Fibroblast of villous mesenchyme (primary cell): ENCODE results near the gene TRAPPC14. TPM values are rescaled to one million over a fixed set of nuclear protein-coding genes. Genes with fewer than 3 reads are reported as not detected.

Experiments
- DNase-seq: peaks from one replicate; pipeline ENCODE4 v3.0.0-alpha.2; 2010; ENCODE audit warnings: low read depth
- H3K4me3 ChIP-seq: 2 replicates; pipeline ENCODE4 v1.5.1; 2011; ENCODE audit warnings: low read depth, mild to moderate bottlenecking, low read length
- CTCF ChIP-seq: IDR thresholded peaks from 2 replicates; pipeline ENCODE4 v1.5.1; 2012; ENCODE audit warnings: low read depth, mild to moderate bottlenecking, low read length; ENCODE audit not compliant: insufficient read depth
- total RNA-seq: library from RNA; depleted of rRNA; stranded (reverse); fragments of >200 nt; gene quantifications from 2 replicates; pipeline ENCODE4 v1.2.3, GENCODE V29; 2012

TRAPPC14 gene
- total RNA-seq, 1 donor, result 14.2 TPM

GRCh38 chr7:100109521-100110163 lies 48.9 kb downstream of the TRAPPC14 start:
- no peak for DNase-seq
- no peak overlapping the region for H3K4me3 ChIP-seq
- TF ChIP-seq CTCF, result peak; percentile 5

GRCh38 chr7:100107890-100108289 lies 50.6 kb downstream of the TRAPPC14 start:
- DNase-seq, result no peak
- no peak for TF ChIP-seq CTCF
- H3K4me3 ChIP-seq, result no peak overlapping the region

- no peak overlapping the region for H3K4me3 ChIP-seq
- no peak for TF ChIP-seq CTCF
- DNase-seq, result no peak
These were observed 51.3 kb downstream of the TRAPPC14 start for GRCh38 chr7:100107125-100107737.

- no peak for TF ChIP-seq CTCF
- no peak overlapping the region for H3K4me3 ChIP-seq
- DNase-seq, result no peak
These were observed 51.9 kb downstream of the TRAPPC14 start for GRCh38 chr7:100106633-100107032.

GRCh38 chr7:100105534-100105933 lies 53.0 kb downstream of the TRAPPC14 start:
- H3K4me3 ChIP-seq, result no peak overlapping the region
- no peak for DNase-seq
- TF ChIP-seq CTCF, result no peak

Other genes starting within 250 kb of the TRAPPC14 start
- 17.7 and 27.2 TPM in 2 replicates for gene TRIM4, start 239.2 kb downstream of the TRAPPC14 start, total RNA-seq
- gene GJC3, start 229.1 kb downstream of the TRAPPC14 start, total RNA-seq, result not detected in 2 replicates
- not detected in 2 replicates for gene AZGP1, start 182.7 kb downstream of the TRAPPC14 start, total RNA-seq
- 29.6 and 41.9 TPM in 2 replicates for gene ZKSCAN1, start 143.1 kb downstream of the TRAPPC14 start, total RNA-seq
- gene ZSCAN21, start 108.9 kb downstream of the TRAPPC14 start, total RNA-seq, result 9.0 and 11.7 TPM in 2 replicates
- 32.2 and 32.8 TPM in 2 replicates for gene ZNF3, start 77.0 kb downstream of the TRAPPC14 start, total RNA-seq
- gene COPS6, start 69.8 kb downstream of the TRAPPC14 start, total RNA-seq, result 104 and 113 TPM in 2 replicates
- gene MCM7, start 57.3 kb downstream of the TRAPPC14 start, total RNA-seq, result 73.8 and 77.7 TPM in 2 replicates
- gene AP4M1, start 57.1 kb downstream of the TRAPPC14 start, total RNA-seq, result 16.1 and 16.4 TPM in 2 replicates
- gene TAF6, start 39.4 kb downstream of the TRAPPC14 start, total RNA-seq, result 50.9 and 54.4 TPM in 2 replicates
- gene CNPY4, start 39.1 kb downstream of the TRAPPC14 start, total RNA-seq, result 23.2 and 40.2 TPM in 2 replicates
- 1.7 and 4.2 TPM in 2 replicates for gene MBLAC1, start 31.8 kb downstream of the TRAPPC14 start, total RNA-seq
- 65.2 and 81.5 TPM in 2 replicates for gene LAMTOR4, start 9.8 kb downstream of the TRAPPC14 start, total RNA-seq
- 1.9 and 2.2 TPM in 2 replicates for gene GAL3ST4, start 9.9 kb upstream of the TRAPPC14 start, total RNA-seq
- gene GPC2, start 18.7 kb upstream of the TRAPPC14 start, total RNA-seq, result 0.43 and 2.9 TPM in 2 replicates
- gene STAG3, start 19.2 kb upstream of the TRAPPC14 start, total RNA-seq, result under 0.01 and 0.64 TPM in 2 replicates
- not detected in 2 replicates for gene PVRIG, start 61.2 kb upstream of the TRAPPC14 start, total RNA-seq
- gene SPDYE3, start 149.0 kb upstream of the TRAPPC14 start, total RNA-seq, result under 0.01 TPM in 1 of 2 replicates, not detected in the other
- 10.0 and 11.7 TPM in 2 replicates for gene PILRB, start 199.4 kb upstream of the TRAPPC14 start, total RNA-seq
- gene PILRA, start 214.8 kb upstream of the TRAPPC14 start, total RNA-seq, result 0.43 TPM in 1 of 2 replicates, not detected in the other